GM03348 (cell line): ENCODE measurements around the gene POU5F1.
"Not testable (repeated sequence)": the region's sequence is repeated elsewhere in the genome, so short reads cannot be mapped to it uniquely, and the experiment has no call there.

Source experiments
- DNase-seq: peaks from one replicate; pipeline ENCODE4 v3.0.0; 2012; ENCODE audit warnings: low spot score

POU5F1 gene

GRCh38 chr6:31190488-31190887, 20.0 kb upstream of the POU5F1 start:
- no peak for DNase-seq

GRCh38 chr6:31189223-31189622, 18.7 kb upstream of the POU5F1 start:
- not testable (repeated sequence) for DNase-seq

GRCh38 chr6:31187780-31188194, 17.3 kb upstream of the POU5F1 start:
- DNase-seq = no peak

- no peak for DNase-seq
Measured at GRCh38 chr6:31186052-31186734, 15.7 kb upstream of the POU5F1 start.

GRCh38 chr6:31185695-31186051, 15.2 kb upstream of the POU5F1 start:
- DNase-seq = not testable (repeated sequence)

GRCh38 chr6:31183859-31184258, 13.4 kb upstream of the POU5F1 start:
- DNase-seq = not testable (repeated sequence)

GRCh38 chr6:31183287-31183686, 12.8 kb upstream of the POU5F1 start:
- DNase-seq = not testable (repeated sequence)

- no peak for DNase-seq
Measured at GRCh38 chr6:31180500-31180899, 10.0 kb upstream of the POU5F1 start.

GRCh38 chr6:31179896-31180295, 9.4 kb upstream of the POU5F1 start:
- no peak for DNase-seq

- no peak for DNase-seq
Measured at GRCh38 chr6:31179042-31179386, 8.5 kb upstream of the POU5F1 start.

- no peak for DNase-seq
Measured at GRCh38 chr6:31178143-31179041, 7.9 kb upstream of the POU5F1 start.

GRCh38 chr6:31175971-31176370, 5.5 kb upstream of the POU5F1 start:
- peak; percentile 72 for DNase-seq

GRCh38 chr6:31174378-31174777, 3.9 kb upstream of the POU5F1 start:
- no peak for DNase-seq

GRCh38 chr6:31173406-31173805, 2.9 kb upstream of the POU5F1 start:
- no peak for DNase-seq

GRCh38 chr6:31172973-31173384, 2.5 kb upstream of the POU5F1 start:
- no peak for DNase-seq

GRCh38 chr6:31171931-31172905, 1.7 kb upstream of the POU5F1 start:
- DNase-seq = no peak

- no peak for DNase-seq
Measured at GRCh38 chr6:31170987-31171671, 647 bp upstream of the POU5F1 start.

GRCh38 chr6:31169858-31170599, 453 bp downstream of the POU5F1 start:
- DNase-seq = not testable (repeated sequence)

- DNase-seq = no peak
Measured at GRCh38 chr6:31169123-31169857, 1.2 kb downstream of the POU5F1 start.

GRCh38 chr6:31168606-31169005, 1.9 kb downstream of the POU5F1 start:
- no peak for DNase-seq
